Gastroesophageal sphincter (tissue), 3 donors: ENCODE measurements around the gene EPG5.

Experiments used
- POLR2A ChIP-seq, 2 donors: fragments of 450-650 bp; IDR thresholded peaks; one replicate each; pipeline ENCODE4 v1.6.1; 2017; ENCODE audit warnings: antibody characterized with exemption in 2 of 2, mild to moderate bottlenecking in 2 of 2, moderate library complexity in 1 of 2
- TF ChIP-seq, protein P1 (sequence below), 4 experiments: fragments of 200-600 bp in 2 of 4; fragments of 450-650 bp in 2 of 4; sonication (generic) in 1 of 4; IDR thresholded peaks; one replicate each; pipeline ENCODE4 v1.5.1; 2017 to 2019; ENCODE audit warnings: antibody characterized with exemption in 4 of 4, mild to moderate bottlenecking in 2 of 4, moderate library complexity in 2 of 4

DNA sequence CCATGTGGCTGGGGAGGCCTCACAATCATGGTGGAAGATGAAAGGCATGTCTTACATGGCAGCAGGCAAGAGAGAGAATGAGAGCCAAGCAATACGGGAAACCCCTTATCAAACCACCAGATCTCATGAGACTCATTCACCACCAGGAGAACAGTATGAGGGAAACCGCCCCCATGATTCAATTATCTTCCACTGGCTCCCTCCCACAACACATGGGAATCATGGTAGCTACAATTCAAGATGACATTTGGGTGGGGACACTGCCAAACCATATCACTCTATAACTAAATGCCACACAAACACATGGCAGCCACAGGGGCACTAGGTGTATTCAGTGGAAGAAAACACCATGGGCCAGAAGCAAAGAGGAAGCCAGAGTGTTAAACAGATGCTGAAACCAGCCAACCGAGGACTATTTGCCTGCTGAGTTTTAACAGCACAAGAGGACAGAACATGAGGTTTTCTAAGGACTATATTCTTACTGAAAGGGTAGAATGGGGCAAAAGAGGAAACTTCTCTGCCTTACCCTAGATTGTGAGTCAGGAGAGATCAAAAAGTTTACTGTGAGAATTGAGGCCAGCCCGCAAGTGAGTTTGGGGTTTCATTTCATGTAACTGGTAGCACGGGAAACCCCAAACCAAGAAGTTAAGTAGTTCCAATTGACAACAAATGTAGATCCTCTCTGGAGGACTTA is 92.5 kb downstream of the EPG5 start:
- TF ChIP-seq, protein P1, sequence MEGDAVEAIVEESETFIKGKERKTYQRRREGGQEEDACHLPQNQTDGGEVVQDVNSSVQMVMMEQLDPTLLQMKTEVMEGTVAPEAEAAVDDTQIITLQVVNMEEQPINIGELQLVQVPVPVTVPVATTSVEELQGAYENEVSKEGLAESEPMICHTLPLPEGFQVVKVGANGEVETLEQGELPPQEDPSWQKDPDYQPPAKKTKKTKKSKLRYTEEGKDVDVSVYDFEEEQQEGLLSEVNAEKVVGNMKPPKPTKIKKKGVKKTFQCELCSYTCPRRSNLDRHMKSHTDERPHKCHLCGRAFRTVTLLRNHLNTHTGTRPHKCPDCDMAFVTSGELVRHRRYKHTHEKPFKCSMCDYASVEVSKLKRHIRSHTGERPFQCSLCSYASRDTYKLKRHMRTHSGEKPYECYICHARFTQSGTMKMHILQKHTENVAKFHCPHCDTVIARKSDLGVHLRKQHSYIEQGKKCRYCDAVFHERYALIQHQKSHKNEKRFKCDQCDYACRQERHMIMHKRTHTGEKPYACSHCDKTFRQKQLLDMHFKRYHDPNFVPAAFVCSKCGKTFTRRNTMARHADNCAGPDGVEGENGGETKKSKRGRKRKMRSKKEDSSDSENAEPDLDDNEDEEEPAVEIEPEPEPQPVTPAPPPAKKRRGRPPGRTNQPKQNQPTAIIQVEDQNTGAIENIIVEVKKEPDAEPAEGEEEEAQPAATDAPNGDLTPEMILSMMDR (IDR thresholded peaks at IDR 0.05) = no peak
- no peak for TF ChIP-seq POLR2A (IDR thresholded peaks at IDR 0.05)
